Mesothelial cell of epicardium (in vitro differentiated cells): Measurements from ENCODE around the gene CDKN1A. TPM values are rescaled to one million over a fixed set of nuclear protein-coding genes. Genes with fewer than 3 reads are reported as not detected.

ENCODE experiments used
- DNase-seq, 2 experiments: peaks; one replicate each; pipeline ENCODE4 v3.0.0; 2021; ENCODE audit warnings: low spot score in 2 of 2; ENCODE audit not compliant: unreplicated experiment in 2 of 2
- H3K27ac Mint-ChIP-seq: 2 replicates; pipeline ENCODE4 v1.8.0; 2021; ENCODE audit warnings: mixed read lengths
- H3K27me3 Mint-ChIP-seq: 2 replicates; pipeline ENCODE4 v1.8.0; 2021; ENCODE audit warnings: low read depth, mixed read lengths
- H3K36me3 Mint-ChIP-seq: 2 replicates; pipeline ENCODE4 v1.8.0; 2021; ENCODE audit warnings: mixed read lengths
- H3K4me1 Mint-ChIP-seq: 2 replicates; pipeline ENCODE4 v1.8.0; 2021; ENCODE audit warnings: mixed read lengths
- H3K4me3 Mint-ChIP-seq: 2 replicates; pipeline ENCODE4 v1.8.0; 2021; ENCODE audit warnings: mild to moderate bottlenecking, moderate library complexity, mixed read lengths
- H3K9me3 Mint-ChIP-seq: 2 replicates; pipeline ENCODE4 v1.8.0; 2021; ENCODE audit warnings: mixed read lengths
- total RNA-seq: library from RNA; stranded (reverse); gene quantifications from 3 replicates; pipeline ENCODE4 v1.2.1, GENCODE V29; 2021
- TF ChIP-seq, protein P1 (sequence below): fragments of 200-600 bp; sonication (generic); IDR thresholded peaks from one replicate; pipeline ENCODE4 v1.5.0; 2021; ENCODE audit warnings: antibody characterized with exemption; ENCODE audit not compliant: unreplicated experiment

The CDKN1A gene
- total RNA-seq, 1 donor from 2014 or later: 57.1 TPM

DNA sequence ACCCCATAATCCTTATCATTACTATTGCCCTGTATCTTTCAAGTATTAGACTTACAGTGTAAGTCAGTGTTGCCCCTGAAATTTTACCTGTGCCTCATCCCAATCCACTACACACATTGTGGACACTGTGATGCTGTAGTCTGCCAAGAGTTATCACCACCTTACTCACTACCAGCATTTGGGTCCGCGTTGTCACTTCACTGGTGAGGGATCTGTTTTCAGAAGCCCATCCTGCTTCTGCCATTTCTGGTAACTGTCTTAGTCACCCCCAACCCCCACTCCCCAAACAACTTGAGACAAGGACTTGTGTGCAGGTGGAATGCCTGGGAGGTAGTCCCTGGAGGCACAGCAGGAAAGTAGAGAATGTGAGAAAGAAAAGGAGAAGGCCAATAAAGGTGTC, 13.1 kb downstream of the CDKN1A start:
- H3K36me3 Mint-ChIP-seq: peaks cover 2% of the 10 kb centered on the region
- H3K9me3 Mint-ChIP-seq: peaks cover 8% of the 10 kb centered on the region
- H3K4me3 Mint-ChIP-seq: no peak overlapping the region
- TF ChIP-seq, protein P1, sequence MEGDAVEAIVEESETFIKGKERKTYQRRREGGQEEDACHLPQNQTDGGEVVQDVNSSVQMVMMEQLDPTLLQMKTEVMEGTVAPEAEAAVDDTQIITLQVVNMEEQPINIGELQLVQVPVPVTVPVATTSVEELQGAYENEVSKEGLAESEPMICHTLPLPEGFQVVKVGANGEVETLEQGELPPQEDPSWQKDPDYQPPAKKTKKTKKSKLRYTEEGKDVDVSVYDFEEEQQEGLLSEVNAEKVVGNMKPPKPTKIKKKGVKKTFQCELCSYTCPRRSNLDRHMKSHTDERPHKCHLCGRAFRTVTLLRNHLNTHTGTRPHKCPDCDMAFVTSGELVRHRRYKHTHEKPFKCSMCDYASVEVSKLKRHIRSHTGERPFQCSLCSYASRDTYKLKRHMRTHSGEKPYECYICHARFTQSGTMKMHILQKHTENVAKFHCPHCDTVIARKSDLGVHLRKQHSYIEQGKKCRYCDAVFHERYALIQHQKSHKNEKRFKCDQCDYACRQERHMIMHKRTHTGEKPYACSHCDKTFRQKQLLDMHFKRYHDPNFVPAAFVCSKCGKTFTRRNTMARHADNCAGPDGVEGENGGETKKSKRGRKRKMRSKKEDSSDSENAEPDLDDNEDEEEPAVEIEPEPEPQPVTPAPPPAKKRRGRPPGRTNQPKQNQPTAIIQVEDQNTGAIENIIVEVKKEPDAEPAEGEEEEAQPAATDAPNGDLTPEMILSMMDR: no peak
- no peaks in the 10 kb centered on the region for H3K27me3 Mint-ChIP-seq
- DNase-seq: no peak
- no peak overlapping the region for H3K27ac Mint-ChIP-seq
- H3K4me1 Mint-ChIP-seq: no peaks in the 10 kb centered on the region

GRCh38 chr6:36692220-36692619, 13.7 kb downstream of the CDKN1A start:
- DNase-seq: no peak
- no peaks in the 10 kb centered on the region for H3K27me3 Mint-ChIP-seq
- H3K4me1 Mint-ChIP-seq: no peaks in the 10 kb centered on the region
- no peak overlapping the region for H3K4me3 Mint-ChIP-seq
- H3K36me3 Mint-ChIP-seq: no peaks in the 10 kb centered on the region
- peaks cover 8% of the 10 kb centered on the region for H3K9me3 Mint-ChIP-seq
- H3K27ac Mint-ChIP-seq: no peak overlapping the region
- TF ChIP-seq, protein P1: no peak

DNA sequence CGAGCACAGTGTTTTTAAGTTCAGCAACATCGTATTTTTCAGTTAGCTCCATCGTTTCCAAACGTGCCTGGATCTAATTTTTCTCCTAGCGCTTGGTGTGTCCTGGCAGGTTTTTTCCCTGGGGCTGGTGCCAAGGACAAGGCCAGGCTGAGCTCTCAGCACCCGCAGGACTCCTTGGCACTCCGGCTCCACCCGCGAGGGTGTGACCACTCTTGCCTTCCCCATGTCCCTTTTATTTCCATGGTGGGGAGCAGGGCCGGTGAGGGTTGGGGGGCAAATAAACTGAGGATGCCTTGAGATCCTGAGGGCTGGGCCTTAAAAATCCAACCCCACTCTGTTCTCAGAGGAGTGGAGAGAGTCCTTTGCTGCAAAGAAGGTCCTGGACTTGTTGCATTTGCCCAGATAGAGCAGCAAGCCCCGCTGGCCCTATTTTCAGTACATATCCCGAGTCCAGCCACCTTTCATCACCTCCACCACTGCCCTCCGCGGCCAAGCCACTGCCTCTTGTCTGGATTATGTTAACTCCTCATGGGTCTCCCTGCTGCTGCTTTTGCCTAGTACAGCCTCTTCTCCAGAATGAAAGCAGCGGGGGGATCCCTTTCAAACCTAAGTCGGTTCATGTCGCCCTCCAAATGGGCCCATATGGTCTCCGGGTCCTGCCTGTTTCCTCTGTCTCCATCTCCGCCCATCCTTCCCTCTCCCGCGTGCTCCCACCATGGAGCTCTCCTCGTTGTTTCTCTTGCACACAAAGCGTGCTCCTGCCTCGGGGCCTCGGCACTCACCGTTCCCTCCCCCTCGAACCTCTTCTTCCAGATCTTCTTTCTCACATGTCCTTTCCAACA, 14.6 kb downstream of the CDKN1A start:
- no peak for DNase-seq
- H3K4me1 Mint-ChIP-seq: no peaks in the 10 kb centered on the region
- H3K36me3 Mint-ChIP-seq: no peaks in the 10 kb centered on the region
- no peaks in the 10 kb centered on the region for H3K27me3 Mint-ChIP-seq
- H3K4me3 Mint-ChIP-seq: no peak overlapping the region
- H3K27ac Mint-ChIP-seq: no peak overlapping the region
- H3K9me3 Mint-ChIP-seq: peaks cover 8% of the 10 kb centered on the region
- TF ChIP-seq, protein P1: no peak

DNA sequence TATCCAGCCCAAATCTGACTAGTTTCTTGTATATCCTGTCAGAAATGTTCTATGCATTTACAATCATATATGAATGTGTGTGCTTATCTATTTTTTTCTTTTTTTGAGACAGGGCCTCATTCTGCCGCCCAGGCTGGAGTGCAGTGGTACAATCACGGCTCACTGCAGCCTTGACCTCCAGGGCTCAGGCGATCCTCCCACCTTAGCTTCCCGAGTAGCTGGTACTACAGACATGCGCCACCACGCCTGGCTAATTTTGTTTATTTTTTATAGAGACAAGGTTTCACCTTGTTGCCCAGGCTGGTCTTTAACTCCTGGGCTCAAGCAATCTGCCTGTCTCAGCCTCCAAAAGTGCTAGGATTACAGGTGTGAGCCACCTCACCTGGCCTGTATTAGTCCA, 16.1 kb downstream of the CDKN1A start:
- Mint-ChIP-seq H3K27ac (no peak overlapping the region), H3K4me3 (no peak overlapping the region), H3K9me3 (peaks cover 8% of the 10 kb centered on the region), H3K36me3 (no peaks in the 10 kb centered on the region), H3K27me3 (peaks cover 8% of the 10 kb centered on the region), H3K4me1 (no peaks in the 10 kb centered on the region)
- TF ChIP-seq, protein P1: no peak
- no peak for DNase-seq

- Mint-ChIP-seq H3K4me1 (no peaks in the 10 kb centered on the region), H3K36me3 (no peaks in the 10 kb centered on the region), H3K9me3 (peaks cover 8% of the 10 kb centered on the region), H3K27ac (no peak overlapping the region), H3K27me3 (peaks cover 8% of the 10 kb centered on the region), H3K4me3 (no peak overlapping the region)
- DNase-seq: no peak
- TF ChIP-seq, protein P1: no peak
Measured at GRCh38 chr6:36695414-36695813, 16.9 kb downstream of the CDKN1A start.
